Activated naive CD4-positive, alpha-beta T cell treated with anti-CD3 and anti-CD28 coated beads, Interleukin-2, amount 50 U/mL, for 72 hours (primary cell): Measurements from ENCODE around the gene MALAT1. TPM values are rescaled to one million over a fixed set of nuclear protein-coding genes. Genes with fewer than 3 reads are reported as not detected.

Source experiments
- ATAC-seq, 2 donors: fragments of 150-1000 bp; cut with Tn5 transposase; 2 replicates each; pipeline ENCODE4 v1.10.0; 2021; ENCODE audit warnings: mild to moderate bottlenecking in 2 of 2, moderate library complexity in 2 of 2
- DNase-seq, 2 donors: peaks; one replicate each; pipeline ENCODE4 v3.0.0; 2021 to 2022; ENCODE audit warnings: low spot score in 2 of 2
- H3K27ac Mint-ChIP-seq, 2 donors: one replicate each; pipeline ENCODE4 v1.8.0; 2022; ENCODE audit warnings: mild to moderate bottlenecking in 2 of 2, mixed read lengths in 2 of 2
- H3K36me3 Mint-ChIP-seq, 2 donors: one replicate each; pipeline ENCODE4 v1.8.0; 2022; ENCODE audit warnings: mixed read lengths in 2 of 2
- H3K9me3 Mint-ChIP-seq, 2 donors: one replicate each; pipeline ENCODE4 v1.8.0; 2022; ENCODE audit warnings: mixed read lengths in 2 of 2
- total RNA-seq, 2 donors: library from RNA; stranded (reverse); gene quantifications; one replicate each; pipeline ENCODE4 v1.2.3, GENCODE V29; 2022

The MALAT1 gene
- total RNA-seq, 2 donors from 2014 or later = 7,127 to 16,609 TPM

DNA sequence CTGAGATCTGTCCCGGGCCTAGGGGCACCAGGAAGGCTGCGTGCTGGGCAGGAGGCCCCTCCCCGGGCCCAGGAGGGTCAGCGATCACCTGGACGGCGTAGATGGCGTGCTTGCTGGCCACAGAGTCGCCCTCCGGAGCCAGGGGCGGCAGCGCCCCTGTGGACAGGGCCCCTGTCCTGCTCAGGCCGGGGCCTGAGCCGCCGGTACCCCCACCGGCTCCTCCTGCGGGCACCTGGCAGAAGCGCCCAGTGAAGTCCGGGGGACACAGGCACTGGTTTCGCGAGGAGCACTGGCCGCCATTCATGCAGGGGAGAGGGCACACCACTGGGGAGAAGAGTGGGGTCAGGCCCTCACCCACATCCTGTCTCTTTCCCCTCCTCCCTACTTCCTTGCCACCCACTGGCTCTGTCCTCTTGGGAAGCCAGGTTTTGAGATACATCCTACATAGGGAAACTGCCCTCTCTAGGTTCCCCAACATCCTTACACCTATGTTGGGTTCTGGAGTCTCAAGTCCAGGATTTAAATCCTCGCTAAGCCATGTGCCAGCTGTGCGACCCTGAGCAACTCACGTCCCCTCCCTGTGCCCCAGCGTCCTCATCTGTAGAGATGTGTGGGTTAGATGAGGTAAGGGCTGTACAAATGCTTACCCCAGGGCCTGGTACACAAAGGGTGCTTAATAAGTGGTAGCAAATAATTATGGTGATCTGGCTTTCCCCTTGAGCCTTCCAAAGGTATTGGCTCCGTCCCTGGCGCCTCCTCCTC lies 55.4 kb downstream of the MALAT1 start:
- H3K27ac Mint-ChIP-seq = peak overlapping the region; percentile 11 to 82
- DNase-seq = peak in 1 of 2 donors; percentile 52
- no peak for ATAC-seq
- H3K9me3 Mint-ChIP-seq = no peaks in the 10 kb centered on the region
- peaks cover 0 to 22% of the 10 kb centered on the region in 2 donors for H3K36me3 Mint-ChIP-seq

- H3K27ac Mint-ChIP-seq = peak overlapping the region; percentile 82 to 94
- peaks cover 0 to 16% of the 10 kb centered on the region in 2 donors for H3K36me3 Mint-ChIP-seq
- H3K9me3 Mint-ChIP-seq = no peaks in the 10 kb centered on the region
- no peak for ATAC-seq
- DNase-seq = no peak
Observed at GRCh38 chr11:65554842-65555430, 56.1 kb downstream of the MALAT1 start.

DNA sequence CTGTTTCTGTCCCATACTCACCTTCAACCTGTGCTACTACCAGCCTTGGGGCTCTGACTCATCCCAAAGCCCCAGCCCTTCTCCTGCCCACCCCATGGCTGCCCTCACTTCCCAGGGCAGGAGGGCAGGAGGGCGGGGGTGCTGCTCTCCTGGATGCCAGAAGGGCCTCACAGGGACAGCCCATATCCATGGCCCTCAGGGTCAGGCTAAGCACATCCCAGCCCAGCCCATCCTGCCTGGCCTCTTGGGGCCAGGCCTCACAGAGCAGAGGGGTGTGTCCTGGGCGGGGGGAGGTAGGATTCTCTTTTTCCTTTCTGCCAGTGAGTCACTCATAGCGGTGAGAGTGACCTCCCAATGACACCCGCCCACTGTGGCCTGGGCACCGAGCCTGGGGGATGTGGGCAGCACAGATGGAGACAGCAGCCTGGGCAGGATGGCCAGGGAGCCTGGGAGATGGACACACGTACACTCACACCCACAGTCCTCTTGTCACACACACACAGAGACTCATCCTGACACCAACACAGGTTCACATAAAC lies 56.9 kb downstream of the MALAT1 start:
- peak in 1 of 2 donors; percentile 55 for ATAC-seq
- Mint-ChIP-seq H3K9me3 (no peaks in the 10 kb centered on the region), H3K36me3 (peaks cover 0 to 12% of the 10 kb centered on the region in 2 donors)

More for the DNA sequence above, 56.9 kb downstream of the MALAT1 start:
- H3K27ac Mint-ChIP-seq = peak overlapping the region; percentile 81 to 82
- DNase-seq = peak in 1 of 2 donors; percentile 77

Other genes starting within 250 kb of the MALAT1 start
- 10 to 100 TPM; 66.8 to 69.9 TPM for gene POLA2, start 237.1 kb upstream of the MALAT1 start, total RNA-seq
- gene CDC42EP2, start 184.2 kb upstream of the MALAT1 start, total RNA-seq = 1 to 10 TPM; 3.5 to 3.9 TPM
- 10 to 100 TPM; 75.3 to 79.4 TPM for gene DPF2, start 165.2 kb upstream of the MALAT1 start, total RNA-seq
- 1 to 10 TPM in 1 of 2 donors, under 1 TPM in 1; 0.76 to 4.0 TPM for gene TIGD3, start 144.3 kb upstream of the MALAT1 start, total RNA-seq
- 10 to 100 TPM in 1 of 2 donors, 1 to 10 TPM in 1; 9.7 to 18.5 TPM for gene SLC25A45, start 116.4 kb upstream of the MALAT1 start, total RNA-seq
- gene FRMD8, start 112.4 kb upstream of the MALAT1 start, total RNA-seq = 10 to 100 TPM; 39.7 to 53.4 TPM
- gene NEAT1, start 76.2 kb upstream of the MALAT1 start, total RNA-seq = 1,000 to 10,000 TPM in 1 of 2 donors, 100 to 1,000 TPM in 1; 836 to 2,329 TPM
- 10 to 100 TPM; 74.3 to 93.2 TPM for gene SCYL1, start 26.0 kb downstream of the MALAT1 start, total RNA-seq
- gene LTBP3, start 59.3 kb downstream of the MALAT1 start, total RNA-seq = 10 to 100 TPM; 66.6 to 90.4 TPM
- 10 to 100 TPM; 35.9 to 44.3 TPM for gene ZNRD2, start 71.4 kb downstream of the MALAT1 start, total RNA-seq
- 10 to 100 TPM; 32.6 to 47.1 TPM for gene FAM89B, start 73.5 kb downstream of the MALAT1 start, total RNA-seq
- 100 to 1,000 TPM; 101 to 144 TPM for gene EHBP1L1, start 77.0 kb downstream of the MALAT1 start, total RNA-seq
- gene KCNK7, start 96.8 kb downstream of the MALAT1 start, total RNA-seq = under 1 TPM; 0.66 to 0.74 TPM
- gene MAP3K11, start 115.2 kb downstream of the MALAT1 start, total RNA-seq = 10 to 100 TPM; 73.6 to 76.5 TPM
- 10 to 100 TPM; 34.8 to 48.1 TPM for gene PCNX3, start 116.7 kb downstream of the MALAT1 start, total RNA-seq
- 100 to 1,000 TPM; 185 to 203 TPM for gene SIPA1, start 139.1 kb downstream of the MALAT1 start, total RNA-seq
- 10 to 100 TPM; 81.7 to 97.8 TPM for gene RELA, start 163.9 kb downstream of the MALAT1 start, total RNA-seq
- 100 to 1,000 TPM in 1 of 2 donors, 10 to 100 TPM in 1; 61.4 to 106 TPM for gene KAT5, start 213.2 kb downstream of the MALAT1 start, total RNA-seq
- gene RNASEH2C, start 221.8 kb downstream of the MALAT1 start, total RNA-seq = 10 to 100 TPM; 40.9 to 93.0 TPM